HL-60/S4 (cell line): ENCODE data around the gene KRT80.

ENCODE experiments used
- in situ Hi-C: fragments of 300-500 bp; cut with MboI; formaldehyde crosslinking; loops from 2 replicates; pipeline ENCODE4 v1.14.3; 2022; ENCODE audit warnings: low sequenced_read_pairs

The KRT80 gene

DNA sequence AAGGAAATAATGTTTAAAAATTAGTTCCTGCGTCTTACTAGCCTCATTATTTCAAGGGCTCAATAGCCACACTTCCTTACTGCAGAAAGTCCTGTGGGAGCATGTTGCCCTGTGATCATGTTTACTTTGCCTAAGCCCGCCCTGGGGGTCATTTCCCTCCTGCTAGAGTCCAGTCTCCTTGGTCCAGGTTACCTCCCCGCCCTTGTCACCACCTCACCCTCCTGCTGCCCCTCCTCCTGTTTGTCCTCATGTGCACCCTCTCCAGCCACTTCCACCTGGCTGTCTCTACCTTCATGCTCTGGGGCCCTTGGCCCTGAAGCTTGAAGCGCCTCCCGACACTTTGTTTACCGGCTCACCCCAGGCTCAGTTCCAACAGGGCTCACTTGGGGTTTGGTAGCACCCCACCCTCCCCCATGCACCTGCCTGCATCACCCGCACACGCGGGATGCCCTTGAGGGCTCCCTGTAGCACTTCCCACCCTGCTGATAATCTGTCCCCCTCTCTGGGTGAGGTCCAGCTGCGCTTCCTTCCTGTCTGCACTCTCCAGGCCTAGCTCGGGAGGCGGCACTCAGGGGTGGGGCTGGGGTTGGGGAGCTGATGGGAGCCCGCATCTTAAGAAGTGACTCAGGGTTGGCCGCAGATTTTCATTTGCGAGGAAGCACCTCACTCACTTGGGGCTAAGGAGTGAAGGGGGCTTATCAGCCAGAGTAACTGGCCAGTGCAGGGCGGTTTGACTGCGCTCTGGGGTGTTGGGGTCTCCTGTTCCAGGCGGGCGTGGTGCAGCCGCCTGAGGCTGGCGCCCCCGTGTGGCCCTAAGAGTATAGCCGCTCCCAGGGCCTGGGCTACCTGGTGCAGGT, 72.2 kb downstream of the KRT80 start:
- in situ Hi-C loops = no loop called here
